ENCODE data around the gene ATRN.
"Not testable (repeated sequence)": the region's sequence is repeated elsewhere in the genome, so short reads cannot be mapped to it uniquely, and the experiment has no call there.

The ATRN gene

GRCh38 chr20:3532089-3532615, 61.3 kb downstream of the ATRN start:
- TF ChIP-seq CTCF (IDR thresholded peaks at IDR 0.05; ENCODE audit: insufficient read depth, low read length, poor library complexity, severe bottlenecking), result no peak
- no peak overlapping the region for H3K4me3 ChIP-seq (replicated peaks; ENCODE audit: low read depth, low read length)
- no peaks in the 10 kb centered on the region for H3K27me3 ChIP-seq (replicated peaks; ENCODE audit: control insufficient read depth, insufficient read depth, low read length)
- no peak for DNase-seq (ENCODE audit: extremely low read depth, insufficient read length)
- no peaks in the 10 kb centered on the region for H3K36me3 ChIP-seq (ENCODE audit: control insufficient read depth, insufficient read depth, low read length)

GRCh38 chr20:3537733-3538132, 66.9 kb downstream of the ATRN start:
- H3K36me3 ChIP-seq (ENCODE audit: control insufficient read depth, insufficient read depth, low read length); H3K27me3 ChIP-seq (replicated peaks; ENCODE audit: control insufficient read depth, insufficient read depth, low read length); DNase-seq (ENCODE audit: extremely low read depth, insufficient read length); H3K4me3 ChIP-seq (replicated peaks; ENCODE audit: low read depth, low read length): not testable (repeated sequence)

- DNase-seq (ENCODE audit: extremely low read depth, insufficient read length), result no peak
- no peak overlapping the region for H3K4me3 ChIP-seq (replicated peaks; ENCODE audit: low read depth, low read length)
- no peaks in the 10 kb centered on the region for H3K36me3 ChIP-seq (ENCODE audit: control insufficient read depth, insufficient read depth, low read length)
Measured at GRCh38 chr20:3539311-3540107, 68.7 kb downstream of the ATRN start.

GRCh38 chr20:3541887-3542721, 71.3 kb downstream of the ATRN start:
- H3K36me3 ChIP-seq (ENCODE audit: control insufficient read depth, insufficient read depth, low read length), result no peaks in the 10 kb centered on the region
- TF ChIP-seq CTCF (IDR thresholded peaks at IDR 0.05; ENCODE audit: insufficient read depth, low read length, poor library complexity, severe bottlenecking), result no peak
- no peaks in the 10 kb centered on the region for H3K27me3 ChIP-seq (replicated peaks; ENCODE audit: control insufficient read depth, insufficient read depth, low read length)
- no peak for DNase-seq (ENCODE audit: extremely low read depth, insufficient read length)
- no peak overlapping the region for H3K4me3 ChIP-seq (replicated peaks; ENCODE audit: low read depth, low read length)

More at GRCh38 chr20:3539311-3540107, 68.7 kb downstream of the ATRN start:
- H3K27me3 ChIP-seq (replicated peaks; ENCODE audit: control insufficient read depth, insufficient read depth, low read length), result no peaks in the 10 kb centered on the region
- no peak for TF ChIP-seq CTCF (IDR thresholded peaks at IDR 0.05; ENCODE audit: insufficient read depth, low read length, poor library complexity, severe bottlenecking)

GRCh38 chr20:3543901-3544507, 73.2 kb downstream of the ATRN start:
- Histone ChIP-seq H3K36me3 (ENCODE audit: control insufficient read depth, insufficient read depth, low read length) (no peaks in the 10 kb centered on the region), H3K27me3 (replicated peaks; ENCODE audit: control insufficient read depth, insufficient read depth, low read length) (no peaks in the 10 kb centered on the region), H3K4me3 (replicated peaks; ENCODE audit: low read depth, low read length) (no peak overlapping the region)
- no peak for TF ChIP-seq CTCF (IDR thresholded peaks at IDR 0.05; ENCODE audit: insufficient read depth, low read length, poor library complexity, severe bottlenecking)
- no peak for DNase-seq (ENCODE audit: extremely low read depth, insufficient read length)
